ENCODE measurements around the gene DCUN1D4.

DCUN1D4 gene

DNA sequence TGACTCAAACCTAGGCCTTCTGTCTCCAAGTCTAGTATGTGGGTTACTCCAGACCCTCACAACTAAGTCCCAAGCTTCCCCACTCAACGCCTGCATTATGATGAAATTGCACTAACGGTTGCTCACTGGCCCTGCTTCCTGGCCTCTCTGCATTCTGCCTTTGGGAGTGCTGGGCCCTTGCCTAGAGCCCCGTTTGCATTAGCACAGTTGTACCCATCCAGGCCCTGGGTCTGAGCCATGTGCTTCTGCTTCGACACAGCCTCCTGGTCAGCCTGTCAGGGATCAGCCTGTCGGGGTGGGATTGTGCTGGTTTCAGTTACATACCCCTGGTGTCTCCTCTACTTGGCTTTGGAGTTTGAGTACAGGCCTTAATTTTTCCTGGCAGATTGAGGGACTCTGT lies 58.4 kb downstream of the DCUN1D4 start:
- TF ChIP-seq, protein P1, sequence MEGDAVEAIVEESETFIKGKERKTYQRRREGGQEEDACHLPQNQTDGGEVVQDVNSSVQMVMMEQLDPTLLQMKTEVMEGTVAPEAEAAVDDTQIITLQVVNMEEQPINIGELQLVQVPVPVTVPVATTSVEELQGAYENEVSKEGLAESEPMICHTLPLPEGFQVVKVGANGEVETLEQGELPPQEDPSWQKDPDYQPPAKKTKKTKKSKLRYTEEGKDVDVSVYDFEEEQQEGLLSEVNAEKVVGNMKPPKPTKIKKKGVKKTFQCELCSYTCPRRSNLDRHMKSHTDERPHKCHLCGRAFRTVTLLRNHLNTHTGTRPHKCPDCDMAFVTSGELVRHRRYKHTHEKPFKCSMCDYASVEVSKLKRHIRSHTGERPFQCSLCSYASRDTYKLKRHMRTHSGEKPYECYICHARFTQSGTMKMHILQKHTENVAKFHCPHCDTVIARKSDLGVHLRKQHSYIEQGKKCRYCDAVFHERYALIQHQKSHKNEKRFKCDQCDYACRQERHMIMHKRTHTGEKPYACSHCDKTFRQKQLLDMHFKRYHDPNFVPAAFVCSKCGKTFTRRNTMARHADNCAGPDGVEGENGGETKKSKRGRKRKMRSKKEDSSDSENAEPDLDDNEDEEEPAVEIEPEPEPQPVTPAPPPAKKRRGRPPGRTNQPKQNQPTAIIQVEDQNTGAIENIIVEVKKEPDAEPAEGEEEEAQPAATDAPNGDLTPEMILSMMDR (IDR thresholded peaks at IDR 0.05; ENCODE audit: control insufficient read depth, insufficient read depth, low read depth, low read length, missing control alignments), result no peak
- DNase-seq (ENCODE audit: low read depth), result no peak
- no peak overlapping the region for H3K4me3 ChIP-seq (ENCODE audit: control insufficient read depth, low read depth, low read length)

DNA sequence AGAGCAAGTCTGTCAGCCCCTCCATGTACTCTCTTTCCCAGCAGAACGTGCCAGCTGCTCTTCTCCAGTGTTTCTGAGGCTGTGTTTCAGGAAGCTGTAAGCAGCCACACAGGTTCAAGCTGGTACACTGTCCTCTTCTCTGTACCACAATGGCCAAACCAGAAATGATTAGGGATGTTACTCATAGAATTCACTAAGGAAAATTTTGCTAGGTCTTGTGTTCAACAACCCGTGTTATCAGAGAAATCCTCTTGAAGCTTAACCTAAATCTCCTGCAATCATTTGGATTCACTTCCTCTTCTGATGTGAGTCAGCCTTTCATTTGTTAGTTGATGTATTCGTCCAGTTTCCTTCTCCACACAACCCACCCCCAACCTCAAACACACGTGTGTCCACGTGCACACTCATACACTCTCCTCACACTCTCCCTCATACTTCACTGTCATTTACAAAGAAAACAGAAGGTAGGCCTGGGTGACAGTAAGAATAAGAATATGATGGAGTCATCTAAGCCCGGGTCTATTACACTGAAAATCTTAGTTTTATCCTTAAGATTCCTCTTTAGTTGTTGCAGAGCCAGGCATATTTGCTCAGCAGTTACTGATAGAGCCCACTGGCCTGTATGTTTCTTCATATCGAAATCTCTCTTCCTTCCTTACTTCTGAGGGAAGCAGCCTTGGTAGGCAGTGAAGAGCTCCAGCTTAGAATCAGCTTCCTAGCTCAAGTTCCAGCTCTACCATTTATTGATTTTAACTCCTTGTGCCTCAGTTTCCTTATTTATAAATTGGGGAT lies 63.4 kb downstream of the DCUN1D4 start:
- TF ChIP-seq, protein P1 (IDR thresholded peaks at IDR 0.05; ENCODE audit: control insufficient read depth, insufficient read depth, low read depth, low read length, missing control alignments), result no peak
- H3K4me3 ChIP-seq (ENCODE audit: control insufficient read depth, low read depth, low read length), result no peak overlapping the region
- DNase-seq (ENCODE audit: low read depth), result no peak

DNA sequence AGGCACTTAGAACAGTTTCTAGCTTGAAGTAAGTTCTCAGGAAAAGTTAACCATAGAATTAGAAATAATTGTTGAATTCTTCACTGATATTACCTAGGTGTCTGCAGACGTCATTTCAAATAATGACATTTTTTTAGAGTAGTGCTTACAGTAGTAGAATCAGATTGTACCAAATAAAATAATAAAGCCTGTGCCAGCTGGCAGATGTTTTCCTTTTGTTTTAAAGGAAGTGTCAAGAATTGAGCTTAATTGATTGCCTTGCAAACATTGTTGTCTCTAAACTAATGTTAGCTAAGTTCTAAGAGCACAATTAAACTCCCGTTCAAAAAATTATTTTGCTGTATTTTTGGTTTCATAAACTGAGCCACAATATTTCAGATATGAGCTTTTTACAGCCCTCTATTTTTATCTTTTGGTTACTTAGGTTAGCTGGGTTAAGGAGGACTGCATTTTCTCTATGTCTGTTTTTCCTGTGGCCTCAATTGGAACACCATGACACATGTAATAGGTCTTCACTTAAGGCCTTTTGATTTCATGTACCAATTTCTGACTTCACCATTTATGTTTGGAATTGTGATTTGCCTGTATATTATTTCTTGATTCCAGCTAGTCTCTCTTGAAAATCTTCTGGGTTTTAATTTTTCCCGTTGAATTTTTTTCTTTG lies 64.2 kb downstream of the DCUN1D4 start:
- TF ChIP-seq, protein P1 (IDR thresholded peaks at IDR 0.05; ENCODE audit: control insufficient read depth, insufficient read depth, low read depth, low read length, missing control alignments), result no peak
- DNase-seq (ENCODE audit: low read depth), result no peak
- no peak overlapping the region for H3K4me3 ChIP-seq (ENCODE audit: control insufficient read depth, low read depth, low read length)

DNA sequence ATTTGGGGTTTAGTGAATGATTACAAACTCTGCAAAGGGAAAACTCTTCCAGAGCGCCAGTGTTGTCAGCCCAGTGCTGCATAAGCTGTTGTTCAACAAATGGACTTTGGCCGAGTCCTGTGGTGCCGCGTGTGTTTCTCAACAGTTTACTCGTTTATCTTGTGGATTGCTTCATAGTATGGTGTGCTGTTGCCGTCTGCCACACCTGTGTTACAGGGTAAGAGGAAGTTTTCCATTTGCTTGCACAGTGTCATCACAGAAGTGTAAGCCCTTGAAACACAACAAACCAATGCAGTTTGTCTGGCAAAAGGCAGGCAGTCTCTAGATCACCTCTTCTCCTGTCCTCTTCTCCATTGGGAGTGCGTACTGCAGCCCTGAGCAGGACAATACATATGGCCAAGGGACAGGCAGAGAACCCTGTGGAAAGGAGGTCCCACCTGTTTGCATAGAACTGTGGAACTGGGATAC lies 66.3 kb downstream of the DCUN1D4 start:
- no peak for DNase-seq (ENCODE audit: low read depth)
- TF ChIP-seq, protein P1 (IDR thresholded peaks at IDR 0.05; ENCODE audit: control insufficient read depth, insufficient read depth, low read depth, low read length, missing control alignments), result no peak

DNA sequence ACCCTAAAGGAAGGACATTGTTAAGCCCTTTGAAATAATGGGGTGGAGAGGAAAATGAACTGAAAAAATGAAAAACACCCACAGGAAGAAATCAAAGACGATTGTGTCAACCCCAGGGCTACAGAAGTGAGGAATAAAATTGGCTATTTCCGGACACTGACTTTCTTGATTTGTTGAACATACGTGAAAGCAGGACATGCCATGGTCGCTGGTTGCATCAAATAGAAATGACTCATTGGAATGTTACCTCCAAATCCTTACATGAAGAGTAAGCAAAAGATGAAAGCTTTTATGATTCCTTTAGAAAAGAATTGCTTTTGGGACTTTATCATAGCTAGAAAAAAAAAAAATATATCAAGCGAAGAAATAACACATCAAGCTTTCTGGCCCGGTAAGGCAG lies 75.3 kb downstream of the DCUN1D4 start:
- H3K4me3 ChIP-seq (ENCODE audit: control insufficient read depth, low read depth, low read length), result no peak overlapping the region
- TF ChIP-seq, protein P1 (IDR thresholded peaks at IDR 0.05; ENCODE audit: control insufficient read depth, insufficient read depth, low read depth, low read length, missing control alignments), result no peak
- DNase-seq (ENCODE audit: low read depth), result no peak

More for the DNA sequence above, 66.3 kb downstream of the DCUN1D4 start:
- H3K4me3 ChIP-seq (ENCODE audit: control insufficient read depth, low read depth, low read length), result no peak overlapping the region

DNA sequence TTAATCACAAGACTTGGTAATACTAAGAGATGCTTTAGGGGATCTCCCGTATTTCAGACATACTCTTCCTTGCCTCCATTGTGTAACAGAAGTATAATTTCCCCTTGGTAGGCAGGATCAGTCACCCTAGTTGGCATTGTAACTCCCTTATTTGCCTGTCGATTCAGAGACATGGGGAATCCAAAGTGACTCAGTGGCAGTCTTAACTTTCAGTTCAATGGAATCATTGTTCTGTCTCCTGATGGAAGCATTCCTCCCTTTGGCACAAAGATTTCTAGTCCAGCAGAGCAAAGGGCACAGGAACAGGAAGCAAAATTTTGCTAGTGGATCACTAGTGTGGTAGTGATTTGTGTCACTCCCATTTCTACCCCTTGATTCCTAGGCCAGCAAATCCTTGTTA lies 80.4 kb downstream of the DCUN1D4 start:
- TF ChIP-seq, protein P1 (IDR thresholded peaks at IDR 0.05; ENCODE audit: control insufficient read depth, insufficient read depth, low read depth, low read length, missing control alignments), result no peak
- no peak for DNase-seq (ENCODE audit: low read depth)
- no peak overlapping the region for H3K4me3 ChIP-seq (ENCODE audit: control insufficient read depth, low read depth, low read length)

All from AG09309 (cell line).